Measurements from ENCODE around the gene COL18A1. TPM values are rescaled to one million over a fixed set of nuclear protein-coding genes. Genes with fewer than 3 reads are reported as not detected.

Gene COL18A1
- total RNA-seq, 1 donor from 2014 or later = 535 TPM

DNA sequence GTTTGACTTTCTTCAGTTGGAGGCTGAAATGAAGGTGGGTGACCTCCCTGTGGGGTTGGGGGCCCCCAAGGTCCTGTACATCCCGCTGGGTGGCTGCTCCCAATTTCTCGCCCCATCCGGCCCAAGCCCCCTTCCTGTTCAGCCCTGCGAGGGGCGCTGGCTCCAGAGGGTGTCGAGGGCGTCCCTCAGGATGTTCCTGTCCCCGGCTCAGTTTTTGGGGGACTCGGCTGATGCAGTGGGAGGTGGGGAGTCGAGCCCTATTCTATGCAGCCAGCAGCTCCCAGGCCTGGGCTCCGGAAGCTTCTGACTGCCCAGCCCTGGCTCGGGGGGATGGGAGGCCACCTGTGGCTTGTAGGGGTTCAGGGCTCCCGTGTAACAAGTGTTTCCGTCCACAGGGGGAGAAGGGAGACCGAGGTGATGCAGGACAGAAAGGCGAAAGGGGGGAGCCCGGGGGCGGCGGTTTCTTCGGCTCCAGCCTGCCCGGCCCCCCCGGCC lies 99.1 kb downstream of the COL18A1 start:
- no peak for DNase-seq (ENCODE audit: low read depth)
- H3K4me3 ChIP-seq (ENCODE audit: low read depth, low read length) = no peak overlapping the region
- TF ChIP-seq, protein P1, sequence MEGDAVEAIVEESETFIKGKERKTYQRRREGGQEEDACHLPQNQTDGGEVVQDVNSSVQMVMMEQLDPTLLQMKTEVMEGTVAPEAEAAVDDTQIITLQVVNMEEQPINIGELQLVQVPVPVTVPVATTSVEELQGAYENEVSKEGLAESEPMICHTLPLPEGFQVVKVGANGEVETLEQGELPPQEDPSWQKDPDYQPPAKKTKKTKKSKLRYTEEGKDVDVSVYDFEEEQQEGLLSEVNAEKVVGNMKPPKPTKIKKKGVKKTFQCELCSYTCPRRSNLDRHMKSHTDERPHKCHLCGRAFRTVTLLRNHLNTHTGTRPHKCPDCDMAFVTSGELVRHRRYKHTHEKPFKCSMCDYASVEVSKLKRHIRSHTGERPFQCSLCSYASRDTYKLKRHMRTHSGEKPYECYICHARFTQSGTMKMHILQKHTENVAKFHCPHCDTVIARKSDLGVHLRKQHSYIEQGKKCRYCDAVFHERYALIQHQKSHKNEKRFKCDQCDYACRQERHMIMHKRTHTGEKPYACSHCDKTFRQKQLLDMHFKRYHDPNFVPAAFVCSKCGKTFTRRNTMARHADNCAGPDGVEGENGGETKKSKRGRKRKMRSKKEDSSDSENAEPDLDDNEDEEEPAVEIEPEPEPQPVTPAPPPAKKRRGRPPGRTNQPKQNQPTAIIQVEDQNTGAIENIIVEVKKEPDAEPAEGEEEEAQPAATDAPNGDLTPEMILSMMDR (conservative IDR thresholded peaks at IDR 0.05; ENCODE audit: low read depth, low read length) = no peak

DNA sequence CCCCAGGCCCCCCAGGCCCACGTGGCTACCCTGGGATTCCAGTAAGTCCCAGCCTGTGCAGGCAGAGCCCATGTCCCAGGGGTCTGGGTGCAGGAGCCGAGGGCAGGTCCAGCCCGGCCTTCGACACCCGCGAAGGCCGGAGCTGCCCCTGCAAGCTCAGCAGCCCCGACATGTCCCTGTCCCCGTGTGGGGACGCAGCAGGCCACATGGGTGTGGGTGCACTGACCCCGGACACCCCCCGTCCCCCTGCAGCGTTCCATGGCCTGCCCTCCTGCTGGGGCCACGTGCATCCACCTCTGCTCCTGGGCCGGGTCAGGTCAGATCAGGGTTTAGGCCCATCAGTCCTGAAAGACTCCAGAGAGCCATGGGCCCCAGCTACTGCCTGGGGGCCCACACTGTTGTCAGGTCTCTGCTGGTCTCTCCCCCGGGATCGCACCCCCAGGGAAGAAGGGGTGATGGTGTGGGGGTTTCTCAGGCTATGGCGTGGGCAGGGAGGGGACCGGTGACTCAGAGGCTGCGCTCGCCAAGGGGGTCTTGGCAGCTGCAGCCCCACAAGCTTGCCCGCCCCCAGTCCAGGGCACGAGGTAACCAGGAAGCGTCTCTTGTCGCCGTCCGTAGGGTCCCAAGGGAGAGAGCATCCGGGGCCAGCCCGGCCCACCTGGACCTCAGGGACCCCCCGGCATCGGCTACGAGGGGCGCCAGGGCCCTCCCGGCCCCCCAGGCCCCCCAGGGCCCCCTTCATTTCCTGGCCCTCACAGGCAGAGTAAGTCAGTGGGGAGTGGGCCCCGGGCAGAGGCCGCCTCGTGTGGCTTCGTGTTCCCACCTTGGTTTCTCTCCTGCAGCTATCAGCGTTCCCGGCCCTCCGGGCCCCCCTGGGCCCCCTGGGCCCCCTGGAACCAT lies 99.8 kb downstream of the COL18A1 start:
- DNase-seq (ENCODE audit: low read depth) = no peak
- TF ChIP-seq, protein P1 (conservative IDR thresholded peaks at IDR 0.05; ENCODE audit: low read depth, low read length) = no peak
- no peak overlapping the region for H3K4me3 ChIP-seq (ENCODE audit: low read depth, low read length)

DNA sequence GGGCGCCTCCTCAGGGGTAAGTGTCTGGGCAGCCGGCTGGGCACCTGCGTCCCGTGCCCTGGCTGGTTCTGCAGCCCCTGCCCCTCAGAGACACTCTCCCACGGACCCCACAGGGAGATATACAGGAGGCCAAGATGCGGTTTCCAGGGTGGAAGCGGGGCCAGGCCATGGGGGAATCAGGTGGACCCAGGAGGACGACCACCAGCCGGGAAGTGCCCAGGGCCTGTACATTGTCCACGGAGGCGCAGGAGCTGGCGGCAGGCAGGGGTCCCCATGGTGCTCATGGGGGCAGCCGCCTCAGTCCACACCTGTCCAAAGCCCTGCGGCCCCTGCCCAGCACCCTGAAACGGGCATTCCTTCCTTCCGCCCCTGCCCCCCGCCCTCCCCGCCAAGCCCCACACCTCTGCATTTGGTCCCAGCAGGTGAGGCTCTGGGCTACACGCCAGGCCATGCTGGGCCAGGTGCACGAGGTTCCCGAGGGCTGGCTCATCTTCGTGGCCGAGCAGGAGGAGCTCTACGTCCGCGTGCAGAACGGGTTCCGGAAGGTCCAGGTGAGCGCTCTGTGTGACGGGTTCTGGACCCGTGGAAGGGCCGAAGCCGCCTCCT lies 100.6 kb downstream of the COL18A1 start:
- TF ChIP-seq, protein P1 (conservative IDR thresholded peaks at IDR 0.05; ENCODE audit: low read depth, low read length) = no peak
- DNase-seq (ENCODE audit: low read depth) = no peak
- H3K4me3 ChIP-seq (ENCODE audit: low read depth, low read length) = no peak overlapping the region

DNA sequence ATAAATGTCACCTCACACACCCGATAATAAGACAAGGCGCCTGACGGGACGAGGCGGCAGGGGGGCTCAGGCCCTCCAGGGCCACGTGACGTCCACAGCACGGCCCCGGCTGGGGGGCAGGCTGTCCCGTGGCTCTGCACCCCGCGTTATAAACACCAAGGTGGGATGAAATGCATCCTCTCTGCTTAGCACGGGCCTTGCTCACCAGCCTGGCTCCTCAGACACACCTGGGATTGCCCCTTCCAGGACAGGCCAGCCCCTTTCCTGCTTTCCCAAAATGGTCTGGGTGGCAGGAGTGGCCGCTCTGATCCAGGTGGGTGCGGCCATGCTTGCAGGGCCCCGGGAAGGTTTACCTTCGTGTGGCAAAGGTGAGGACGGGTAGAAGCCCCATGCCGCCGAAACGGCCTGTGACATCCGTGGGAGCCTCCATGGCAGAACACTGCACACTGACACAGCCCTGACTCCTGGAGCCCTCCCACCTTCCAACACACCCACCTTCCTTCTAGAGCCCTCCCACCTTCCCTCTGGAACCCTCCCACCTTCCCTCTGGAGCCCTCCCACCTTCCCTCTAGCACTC lies 101.4 kb downstream of the COL18A1 start:
- TF ChIP-seq, protein P1 (conservative IDR thresholded peaks at IDR 0.05; ENCODE audit: low read depth, low read length) = no peak
- H3K4me3 ChIP-seq (ENCODE audit: low read depth, low read length) = no peak overlapping the region
- no peak for DNase-seq (ENCODE audit: low read depth)

DNA sequence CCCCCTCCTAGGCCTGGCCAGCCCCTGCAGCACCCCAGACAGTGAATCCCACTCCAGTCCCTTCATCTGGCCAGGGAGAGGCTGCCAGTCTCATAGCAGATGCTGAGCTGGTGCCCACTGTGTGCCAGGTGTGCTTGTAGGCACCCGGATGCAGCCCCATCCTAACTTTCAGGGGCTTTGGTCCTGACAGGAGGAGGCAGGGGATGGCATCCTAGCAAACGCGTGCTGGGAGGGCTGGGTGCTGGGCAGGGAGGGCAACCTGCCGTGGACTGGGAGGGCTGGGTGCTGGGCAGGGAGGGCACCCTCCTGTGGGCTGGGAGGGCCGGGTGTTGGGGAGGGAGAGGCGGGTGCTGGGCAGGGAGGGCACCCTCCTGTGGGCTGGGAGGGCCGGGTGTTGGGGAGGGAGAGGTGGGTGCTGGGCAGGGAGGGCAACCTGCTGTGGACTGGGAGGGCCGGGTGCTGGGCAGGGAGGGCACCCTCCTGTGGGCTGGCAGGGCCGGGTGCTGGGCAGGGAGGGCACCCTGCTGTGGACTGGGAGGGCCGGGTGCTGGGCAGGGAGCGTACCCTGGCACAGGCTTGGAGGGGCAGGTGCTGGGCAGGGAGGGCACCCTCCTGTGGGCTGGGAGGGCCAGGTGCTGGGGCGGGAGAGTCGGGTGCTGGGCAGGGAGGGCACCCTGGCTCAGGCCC lies 102.0 kb downstream of the COL18A1 start:
- TF ChIP-seq, protein P1 (conservative IDR thresholded peaks at IDR 0.05; ENCODE audit: low read depth, low read length) = no peak

DNA sequence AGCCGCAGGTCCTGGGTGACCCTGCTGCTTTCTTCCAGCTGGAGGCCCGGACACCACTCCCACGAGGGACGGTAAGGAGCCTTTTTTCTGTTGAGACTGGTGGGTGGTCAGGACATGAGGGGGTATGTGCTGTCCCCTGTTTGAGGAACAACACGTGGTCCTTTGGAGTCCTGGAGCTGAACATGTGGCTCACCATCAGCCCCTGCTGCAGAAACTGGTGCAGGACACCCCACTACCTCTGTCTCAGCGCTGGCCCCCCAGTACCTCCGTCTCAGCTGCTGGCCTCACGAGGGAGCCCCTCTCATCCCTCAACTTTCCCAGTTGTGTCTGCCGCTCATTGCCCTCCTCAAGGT lies 102.5 kb downstream of the COL18A1 start:
- H3K4me3 ChIP-seq (ENCODE audit: low read depth, low read length) = no peak overlapping the region
- DNase-seq (ENCODE audit: low read depth) = no peak
- TF ChIP-seq, protein P1 (conservative IDR thresholded peaks at IDR 0.05; ENCODE audit: low read depth, low read length) = no peak

More for the DNA sequence above, 102.0 kb downstream of the COL18A1 start:
- H3K4me3 ChIP-seq (ENCODE audit: low read depth, low read length) = no peak overlapping the region
- no peak for DNase-seq (ENCODE audit: low read depth)

Measured in epithelial cell of proximal tubule (primary cell).